ENCODE results near the gene ECT2. TPM values are rescaled to one million over a fixed set of nuclear protein-coding genes. Genes with fewer than 3 reads are reported as not detected.
"Not testable (repeated sequence)": the region's sequence is repeated elsewhere in the genome, so short reads cannot be mapped to it uniquely, and the experiment has no call there.

The ECT2 gene, protein sequence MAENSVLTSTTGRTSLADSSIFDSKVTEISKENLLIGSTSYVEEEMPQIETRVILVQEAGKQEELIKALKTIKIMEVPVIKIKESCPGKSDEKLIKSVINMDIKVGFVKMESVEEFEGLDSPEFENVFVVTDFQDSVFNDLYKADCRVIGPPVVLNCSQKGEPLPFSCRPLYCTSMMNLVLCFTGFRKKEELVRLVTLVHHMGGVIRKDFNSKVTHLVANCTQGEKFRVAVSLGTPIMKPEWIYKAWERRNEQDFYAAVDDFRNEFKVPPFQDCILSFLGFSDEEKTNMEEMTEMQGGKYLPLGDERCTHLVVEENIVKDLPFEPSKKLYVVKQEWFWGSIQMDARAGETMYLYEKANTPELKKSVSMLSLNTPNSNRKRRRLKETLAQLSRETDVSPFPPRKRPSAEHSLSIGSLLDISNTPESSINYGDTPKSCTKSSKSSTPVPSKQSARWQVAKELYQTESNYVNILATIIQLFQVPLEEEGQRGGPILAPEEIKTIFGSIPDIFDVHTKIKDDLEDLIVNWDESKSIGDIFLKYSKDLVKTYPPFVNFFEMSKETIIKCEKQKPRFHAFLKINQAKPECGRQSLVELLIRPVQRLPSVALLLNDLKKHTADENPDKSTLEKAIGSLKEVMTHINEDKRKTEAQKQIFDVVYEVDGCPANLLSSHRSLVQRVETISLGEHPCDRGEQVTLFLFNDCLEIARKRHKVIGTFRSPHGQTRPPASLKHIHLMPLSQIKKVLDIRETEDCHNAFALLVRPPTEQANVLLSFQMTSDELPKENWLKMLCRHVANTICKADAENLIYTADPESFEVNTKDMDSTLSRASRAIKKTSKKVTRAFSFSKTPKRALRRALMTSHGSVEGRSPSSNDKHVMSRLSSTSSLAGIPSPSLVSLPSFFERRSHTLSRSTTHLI
- total RNA-seq = 3.8 TPM

DNA sequence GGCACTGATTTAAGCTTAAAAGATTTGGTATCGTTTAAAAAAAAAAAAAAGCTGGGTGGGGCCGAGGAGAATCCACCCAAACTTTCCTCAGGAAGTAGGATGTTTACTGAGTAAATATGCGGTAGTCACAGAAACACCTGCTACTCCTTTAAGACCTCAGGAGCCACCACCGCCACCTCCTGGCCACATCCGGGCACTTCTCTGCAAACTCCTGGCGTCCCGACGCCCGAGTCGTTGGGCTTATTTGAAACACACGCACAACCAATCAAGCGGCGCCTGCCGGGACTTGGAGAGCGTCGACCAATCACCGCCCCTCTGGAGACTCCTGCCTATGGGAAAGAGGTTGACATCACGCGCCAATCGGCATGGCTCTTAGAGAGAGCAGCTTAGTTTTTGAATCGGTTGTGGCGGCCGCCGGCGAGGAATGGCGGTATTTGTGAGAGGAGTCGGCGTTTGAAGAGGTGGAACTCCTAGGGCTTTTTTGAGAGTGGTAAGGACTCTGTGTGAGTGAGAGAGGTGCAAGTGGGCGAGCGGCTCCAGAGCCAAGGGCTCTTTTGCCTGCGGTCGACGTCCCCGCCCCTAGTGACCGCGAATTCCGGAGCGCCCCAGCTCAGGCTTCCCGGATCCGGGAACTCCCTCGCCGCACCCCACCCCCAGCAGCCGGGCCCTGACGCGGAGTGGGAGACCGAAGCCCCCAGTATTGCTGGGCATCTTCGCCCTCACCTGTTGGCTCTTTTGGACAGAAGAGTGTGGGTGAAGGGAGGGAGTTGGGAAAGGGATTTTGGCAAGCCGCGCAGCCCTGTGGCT, at the start of gene ECT2:
TSS of gene ECT2 (plus strand) at position 359 of the 807 bp plus-strand sequence. CDS start 3,805 bp downstream, outside the sequence.
- DNase-seq (ENCODE audit: low read depth in 2 of 3, low spot score in 2 of 3) = peak; percentile 95 to 100 (median 100)

DNA sequence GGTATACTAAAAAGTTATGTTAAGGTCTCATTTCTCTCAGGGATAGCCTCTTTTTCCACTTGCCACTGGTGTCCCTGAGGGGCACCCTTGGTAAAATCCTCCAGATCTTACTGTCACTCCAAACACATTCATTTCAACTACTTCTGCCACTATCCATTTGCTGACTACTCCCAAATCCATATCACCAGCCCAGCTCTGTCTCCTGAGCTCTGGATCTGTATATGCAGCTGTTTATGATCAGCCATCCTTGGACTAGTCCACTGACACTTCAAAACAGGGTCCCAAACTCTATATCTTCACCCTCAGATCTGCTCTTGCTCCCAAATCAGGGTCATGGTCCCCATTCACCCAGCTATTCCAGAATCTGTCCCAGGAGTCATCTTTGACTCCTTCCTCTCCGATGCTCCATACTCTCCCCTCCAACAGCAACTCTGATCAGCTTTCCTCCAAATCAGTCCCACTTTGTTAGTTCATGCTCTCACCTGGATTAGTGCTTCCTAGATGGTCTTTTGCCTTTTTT, 49.5 kb upstream of the ECT2 start:
- no peak for DNase-seq (ENCODE audit: low read depth in 2 of 3, low spot score in 2 of 3)

DNA sequence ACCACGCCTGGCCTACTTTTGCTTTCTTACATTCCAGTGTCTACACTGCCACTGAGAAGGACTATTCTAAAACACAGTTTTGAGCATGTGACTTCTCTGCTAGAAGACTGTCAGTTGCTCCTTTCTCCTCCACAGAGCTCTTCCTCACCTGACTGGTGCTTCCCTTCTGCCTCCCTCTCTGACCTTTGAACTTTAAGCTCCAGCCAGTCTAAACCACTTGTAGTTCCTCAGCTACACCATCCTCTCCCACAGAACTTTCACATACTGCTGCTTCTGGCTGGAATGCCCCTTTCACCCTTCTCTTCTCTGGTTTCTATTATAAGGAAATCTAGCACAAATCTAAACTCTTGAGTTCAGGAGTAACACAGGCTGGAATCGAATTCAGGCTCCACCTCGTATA, 48.8 kb upstream of the ECT2 start:
- no peak for DNase-seq (ENCODE audit: low read depth in 2 of 3, low spot score in 2 of 3)

DNA sequence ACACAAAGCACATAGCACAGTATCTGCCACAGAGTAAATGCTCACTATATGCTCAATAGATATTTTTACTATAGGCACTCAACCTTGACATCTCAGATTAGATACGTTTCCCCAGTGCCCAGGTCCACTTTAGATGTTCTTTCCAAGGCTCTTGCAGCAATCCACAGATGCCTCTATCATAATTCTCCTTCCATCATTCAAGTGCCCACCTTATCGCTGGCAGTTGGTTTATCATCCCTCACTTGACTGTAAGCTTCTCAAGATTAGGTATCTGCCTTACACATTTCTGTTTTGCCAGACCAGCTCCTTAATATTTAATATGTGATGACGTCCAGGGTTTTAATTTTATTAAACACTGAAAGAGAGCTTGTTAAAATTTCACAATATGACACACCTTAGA, 48.3 kb upstream of the ECT2 start:
- DNase-seq (ENCODE audit: low read depth in 2 of 3, low spot score in 2 of 3) = no peak

DNA sequence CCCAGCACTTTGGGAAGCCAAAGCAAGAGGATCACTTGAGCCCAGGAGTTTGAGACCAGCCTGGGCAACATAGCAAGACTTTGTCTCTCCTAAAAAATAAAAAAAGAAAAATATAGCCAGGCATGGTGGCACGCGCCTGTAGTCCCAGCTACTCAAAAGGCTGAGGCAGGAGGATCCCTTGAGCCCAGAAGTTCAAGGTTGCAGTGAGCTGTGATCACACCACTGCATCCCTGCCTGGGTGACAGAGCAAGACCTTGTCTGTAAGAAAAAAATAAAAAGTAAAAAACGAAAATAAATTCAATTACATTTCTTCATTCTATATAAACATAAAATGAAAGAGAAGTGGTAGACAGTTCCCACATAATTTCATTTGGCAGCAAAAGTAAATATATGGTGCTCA, 47.8 kb upstream of the ECT2 start:
- DNase-seq (ENCODE audit: low read depth in 2 of 3, low spot score in 2 of 3) = not testable (repeated sequence)

DNA sequence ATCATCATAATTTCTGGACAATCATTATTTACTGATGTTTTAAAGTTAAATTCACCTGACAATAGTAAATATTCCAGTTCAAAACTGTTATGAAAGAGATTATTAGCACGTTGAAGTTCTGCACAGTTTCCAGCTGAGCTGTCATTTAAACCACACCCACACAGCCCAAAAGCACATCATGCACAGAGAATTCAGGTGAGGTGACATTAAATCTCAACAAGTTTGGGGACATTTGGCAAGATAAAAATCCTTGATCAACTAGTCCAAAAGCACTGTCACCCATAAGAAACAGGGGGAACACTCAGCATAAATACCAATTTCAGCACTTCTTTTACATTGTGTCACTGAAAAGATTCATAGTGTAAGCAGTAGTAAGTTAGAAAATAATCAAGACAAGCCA, 46.5 kb upstream of the ECT2 start:
- DNase-seq (ENCODE audit: low read depth in 2 of 3, low spot score in 2 of 3) = no peak

DNA sequence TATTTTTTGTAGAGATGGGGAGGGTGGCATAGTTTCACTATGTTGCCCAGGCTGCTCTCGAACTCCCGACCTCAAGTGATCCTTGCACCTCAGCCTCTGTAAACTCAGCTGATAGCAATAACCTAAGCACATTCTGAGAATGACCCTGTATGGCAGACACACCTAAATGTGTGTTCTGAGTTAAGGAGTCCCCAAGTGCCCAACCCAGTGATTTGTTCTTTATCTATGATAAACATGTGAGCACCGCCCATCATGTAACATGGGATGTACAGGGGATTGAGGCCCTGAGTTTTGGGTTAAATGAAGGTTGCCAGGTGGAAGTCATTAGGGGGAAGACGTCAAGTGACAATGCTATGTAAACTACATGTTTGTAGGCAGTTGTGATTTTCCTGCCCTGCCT, 45.4 kb upstream of the ECT2 start:
- no peak for DNase-seq (ENCODE audit: low read depth in 2 of 3, low spot score in 2 of 3)

DNA sequence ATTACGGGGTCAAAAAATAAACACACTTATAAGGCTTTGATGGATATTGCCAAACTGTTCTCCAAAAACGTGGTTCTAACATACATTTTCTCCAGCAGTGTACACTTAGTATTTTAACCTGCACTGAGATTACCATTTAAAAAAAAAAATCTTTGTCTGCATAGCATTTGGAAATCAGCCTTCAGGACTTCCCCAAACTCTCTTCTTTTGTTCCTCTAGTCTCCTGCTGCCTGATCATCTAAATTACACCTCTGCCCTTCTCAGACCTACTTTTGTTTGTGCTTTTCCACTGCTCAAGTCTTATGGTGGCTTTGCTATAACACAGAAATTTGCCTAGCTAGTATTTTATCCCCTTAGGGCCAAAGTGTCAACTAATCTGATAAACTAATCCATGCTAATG, 43.5 kb upstream of the ECT2 start:
- no peak for DNase-seq (ENCODE audit: low read depth in 2 of 3, low spot score in 2 of 3)

DNA sequence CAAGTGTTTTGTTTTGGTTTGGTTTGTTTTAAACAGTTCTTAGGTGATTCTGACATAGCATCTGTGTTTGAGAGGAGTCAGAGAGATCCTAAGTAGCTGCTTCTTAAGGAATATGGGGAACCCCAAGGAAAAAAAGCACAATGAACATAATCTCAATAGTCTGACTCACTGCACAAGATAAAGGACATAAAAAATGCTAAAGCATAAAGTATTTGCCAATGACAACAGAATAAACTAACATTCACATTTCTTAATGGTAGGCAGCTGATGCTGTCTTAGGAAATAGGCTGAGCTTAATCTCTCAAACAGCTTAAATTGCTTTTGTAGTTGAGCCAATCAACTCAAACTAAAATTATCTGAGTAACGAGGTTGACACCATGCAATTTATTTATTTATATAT, 42.6 kb upstream of the ECT2 start:
- DNase-seq (ENCODE audit: low read depth in 2 of 3, low spot score in 2 of 3) = no peak

DNA sequence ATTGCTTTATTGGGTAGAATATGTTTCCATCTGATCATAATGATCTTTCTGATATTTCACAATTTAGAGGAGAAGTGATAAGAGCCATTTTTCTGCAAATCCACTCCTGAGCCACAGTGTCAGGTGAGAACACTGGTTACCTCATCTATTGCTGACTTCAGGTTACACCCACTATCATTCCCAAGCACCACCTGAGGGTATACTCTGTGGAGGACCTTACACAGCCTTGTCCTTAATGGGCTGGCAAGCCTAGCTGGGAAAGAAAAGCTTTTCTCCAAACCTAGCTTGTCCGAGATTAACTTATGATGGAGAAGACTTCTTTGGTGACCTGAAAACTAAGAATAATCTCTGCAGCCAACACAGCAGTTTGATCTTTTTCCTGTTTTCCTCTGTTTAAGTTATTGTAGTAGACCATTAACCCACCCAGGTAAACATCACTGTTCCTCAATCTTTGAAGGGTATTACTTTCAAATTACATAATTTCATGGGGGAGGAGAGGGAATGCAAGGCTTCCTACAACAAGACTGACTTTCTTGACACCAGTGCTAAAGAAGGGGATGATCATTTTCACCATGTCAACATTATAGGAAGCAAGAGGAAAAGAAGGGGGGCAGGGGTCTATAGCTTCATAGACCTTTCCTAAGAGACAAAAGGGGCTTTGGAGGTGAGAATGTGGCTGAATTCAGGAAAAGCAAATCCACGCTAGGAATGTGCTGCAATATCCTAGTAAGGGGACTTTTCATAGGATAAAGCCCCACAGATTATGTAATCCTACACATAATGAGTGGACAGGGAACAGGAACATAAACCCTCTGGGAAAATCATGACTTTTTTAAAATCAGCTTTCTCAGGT, 41.4 kb upstream of the ECT2 start:
- no peak for DNase-seq (ENCODE audit: low read depth in 2 of 3, low spot score in 2 of 3)

DNA sequence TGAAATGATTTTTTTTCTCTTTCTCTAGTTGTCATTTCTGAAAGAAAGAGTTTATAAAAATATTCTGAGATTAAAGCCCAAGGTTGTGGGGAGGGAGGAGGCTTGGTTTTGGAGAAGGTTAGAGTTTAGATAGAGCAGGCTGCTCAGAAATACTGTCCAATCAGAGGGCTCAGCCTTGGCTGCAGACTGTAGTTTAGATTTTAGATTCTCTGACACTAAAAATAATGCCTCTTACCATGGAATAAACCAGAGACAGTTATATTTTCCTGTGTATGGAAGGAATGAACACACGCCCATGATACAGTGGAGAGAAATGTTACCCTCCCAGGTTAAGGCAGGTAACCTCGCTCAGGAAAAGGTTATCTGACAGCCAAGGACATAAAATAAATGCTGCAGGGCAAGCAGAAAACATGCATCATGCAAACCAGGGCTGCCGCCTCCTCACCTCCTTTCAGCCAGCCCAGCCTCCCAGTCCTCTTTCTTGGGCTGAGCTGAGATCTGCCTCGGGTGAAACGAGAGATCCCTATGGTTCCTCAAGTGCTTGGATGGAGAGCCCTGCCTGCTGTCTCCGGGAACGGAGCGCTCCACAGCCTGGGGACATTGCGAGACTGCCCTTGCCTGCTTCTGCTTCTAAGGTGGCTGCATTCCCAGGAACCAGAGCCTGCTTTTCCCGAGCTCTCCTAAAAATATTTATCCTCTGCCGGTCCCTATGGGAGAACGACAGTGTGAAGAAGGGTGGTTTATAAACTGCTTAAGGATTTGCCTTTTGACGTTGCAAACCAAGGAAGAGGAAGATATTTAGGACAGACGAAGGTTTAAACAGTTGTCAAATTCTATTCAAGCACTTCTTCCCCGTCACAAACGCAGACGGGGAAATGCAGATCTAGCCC, 40.5 kb upstream of the ECT2 start:
- DNase-seq (ENCODE audit: low read depth in 2 of 3, low spot score in 2 of 3) = no peak

DNA sequence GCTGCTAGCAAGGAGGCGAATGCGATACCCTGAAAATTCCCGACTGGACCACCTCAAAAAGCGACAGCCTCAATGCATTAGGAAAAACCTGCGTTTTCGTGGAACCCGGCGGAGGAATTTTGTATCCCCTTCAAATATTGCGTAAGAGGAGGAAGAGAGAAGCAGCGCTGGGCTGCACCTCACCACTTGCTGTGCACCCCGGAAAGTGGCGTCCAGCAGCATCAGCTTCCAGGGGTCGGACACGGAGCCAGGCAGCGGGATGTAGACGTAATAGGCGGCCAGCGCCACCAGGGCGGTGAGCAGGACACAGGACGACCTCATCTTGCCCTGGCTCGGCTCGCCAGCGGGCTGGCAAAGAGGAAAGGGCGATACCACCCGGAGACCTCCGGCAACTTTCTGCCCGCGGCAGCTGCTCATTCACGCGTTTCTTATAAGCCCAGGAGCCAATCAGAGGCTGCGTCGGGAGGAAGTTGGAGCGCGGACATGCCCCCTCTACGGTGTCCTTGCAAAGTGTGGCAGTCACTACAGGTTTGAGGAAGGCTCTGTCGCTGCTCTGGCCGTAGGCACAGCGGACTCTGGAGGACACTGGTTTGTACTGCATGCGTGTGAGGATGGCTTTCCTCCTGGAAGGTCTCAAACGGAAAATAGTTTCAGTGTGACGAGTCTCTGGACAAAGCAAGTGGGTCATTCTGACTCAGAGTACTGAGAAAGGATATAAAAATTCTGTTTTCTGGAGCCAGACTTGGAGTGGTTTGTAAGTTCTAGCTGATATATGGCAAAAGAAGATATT, 39.7 kb upstream of the ECT2 start, which contains the start of gene NCEH1:
TSS of gene NCEH1 (minus strand) at position 404 of the 790 bp plus-strand sequence. CDS start at position 321, 83 bp downstream.
- peak; percentile 39 to 96 (median 94) for DNase-seq (ENCODE audit: low read depth in 2 of 3, low spot score in 2 of 3)

DNA sequence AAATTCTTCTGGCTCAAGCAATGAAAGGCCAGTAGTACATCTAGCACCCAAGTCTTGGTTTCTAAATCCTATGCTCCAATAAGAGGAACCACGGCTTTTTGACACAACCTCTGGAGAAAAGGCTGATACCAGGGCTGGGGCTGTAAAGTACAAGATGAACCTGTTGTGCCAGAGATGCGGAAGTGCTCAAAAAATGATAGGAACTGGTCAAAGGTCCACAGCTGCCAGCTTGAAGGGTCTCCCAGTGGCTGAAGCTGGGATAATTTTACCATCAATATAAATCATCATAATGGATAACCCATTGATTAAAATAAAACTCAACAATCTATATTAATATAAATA, 39.1 kb upstream of the ECT2 start:
- DNase-seq (ENCODE audit: low read depth in 2 of 3, low spot score in 2 of 3) = no peak

DNA sequence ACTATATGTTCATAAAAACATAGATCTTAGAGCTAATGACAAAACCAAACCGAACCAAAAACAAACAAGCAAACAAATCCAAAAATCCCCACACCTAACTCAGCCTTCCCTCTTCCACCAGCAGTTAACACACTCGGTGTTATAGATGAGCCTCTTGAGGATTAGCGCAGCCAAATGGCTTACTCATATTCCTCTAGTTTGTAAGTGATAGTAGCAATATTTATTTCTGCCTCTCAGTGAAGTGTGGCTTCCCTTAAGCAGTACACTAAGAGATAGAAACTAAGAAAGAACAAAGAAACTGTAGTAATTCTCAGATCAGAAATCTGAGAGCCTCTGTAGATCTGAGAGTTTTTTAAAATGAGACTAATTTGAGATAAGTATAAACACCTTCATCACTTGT, 37.2 kb upstream of the ECT2 start:
- DNase-seq (ENCODE audit: low read depth in 2 of 3, low spot score in 2 of 3) = no peak

DNA sequence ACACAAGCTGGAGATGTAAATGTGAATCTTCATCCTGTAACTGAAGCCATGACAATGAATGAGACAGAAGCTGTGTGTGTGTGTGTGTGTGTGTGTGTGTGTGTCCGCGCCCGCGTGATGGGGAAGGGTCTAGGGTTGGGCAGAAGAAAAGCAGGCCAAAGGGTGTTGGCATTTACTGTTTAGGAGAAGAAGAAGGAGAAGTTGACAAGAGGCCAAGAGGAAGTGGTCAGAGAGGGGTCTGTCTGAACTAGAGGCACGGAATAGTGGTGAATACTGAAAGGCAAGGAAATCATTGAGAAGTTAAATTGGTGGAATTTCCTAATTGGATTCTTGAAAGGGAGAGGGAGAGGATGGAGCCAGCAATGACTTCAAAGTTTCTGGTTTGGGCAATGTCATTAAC, 34.0 kb upstream of the ECT2 start:
- peak in 2 of 3 donors; percentile 62 to 77 for DNase-seq (ENCODE audit: low read depth in 2 of 3, low spot score in 2 of 3)

DNA sequence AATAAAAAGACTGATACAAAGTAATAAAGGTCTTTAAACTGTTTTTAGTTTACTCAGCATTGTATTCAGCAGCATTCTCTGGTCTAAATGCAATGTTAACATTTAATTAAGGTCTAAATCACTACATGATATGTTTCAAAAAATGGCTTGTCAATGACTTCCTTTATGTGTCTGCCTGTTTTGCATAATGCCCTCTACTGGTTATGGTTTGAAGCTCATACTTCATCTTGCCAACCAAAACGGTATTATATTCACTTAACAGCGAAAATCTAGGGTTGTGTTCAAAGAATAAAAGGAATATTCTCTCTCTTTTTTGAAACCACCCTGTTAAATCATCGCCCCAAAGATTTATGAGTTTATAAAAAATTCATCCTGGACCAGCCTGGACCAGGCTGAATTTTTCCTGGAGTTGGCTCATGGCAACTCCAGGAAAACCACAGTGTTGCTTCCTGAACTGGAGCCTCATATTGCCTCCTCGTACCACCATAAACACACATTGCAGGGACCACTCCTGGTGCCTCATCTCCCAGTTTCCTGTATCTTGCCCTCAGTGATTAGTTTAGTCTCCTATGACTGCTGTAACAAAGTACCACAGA, 32.9 kb upstream of the ECT2 start:
- peak in 1 of 3 donors; percentile 25 for DNase-seq (ENCODE audit: low read depth in 2 of 3, low spot score in 2 of 3)

DNA sequence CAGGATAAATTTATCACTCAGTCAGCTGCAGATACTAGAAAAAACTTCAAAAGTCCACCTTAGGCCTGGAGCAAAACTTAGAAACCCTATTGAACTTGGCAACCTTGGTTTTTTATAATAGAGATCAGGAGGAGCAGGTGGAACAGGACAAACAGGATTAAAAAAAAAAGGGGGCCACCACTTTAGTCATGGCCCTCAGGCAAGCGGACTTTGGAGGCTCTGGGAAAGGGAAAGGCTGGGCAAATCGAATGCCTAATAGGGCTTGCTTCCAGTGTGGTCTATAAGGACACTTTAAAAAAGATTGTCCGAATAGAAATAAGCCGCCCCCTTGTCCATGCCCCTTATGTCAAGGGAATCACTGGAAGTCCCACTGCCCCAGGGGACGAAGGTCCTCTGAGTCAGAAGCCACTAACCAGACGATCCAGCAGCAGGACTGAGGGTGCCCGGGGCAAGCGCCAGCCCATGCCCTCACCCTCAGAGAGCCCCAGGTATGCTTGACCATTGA, 27.9 kb upstream of the ECT2 start:
- DNase-seq (ENCODE audit: low read depth in 2 of 3, low spot score in 2 of 3) = not testable (repeated sequence)
